ENCODE data around the gene PPP1R18. TPM values are rescaled to one million over a fixed set of nuclear protein-coding genes. Genes with fewer than 3 reads are reported as not detected.

Gene PPP1R18
- total and polyA plus RNA-seq, 9 of the 15 experiments (the other 6 are each of a cell fraction or from before 2014, with no cell fraction given): 12.0 to 99.2 (median 42.6) TPM

DNA sequence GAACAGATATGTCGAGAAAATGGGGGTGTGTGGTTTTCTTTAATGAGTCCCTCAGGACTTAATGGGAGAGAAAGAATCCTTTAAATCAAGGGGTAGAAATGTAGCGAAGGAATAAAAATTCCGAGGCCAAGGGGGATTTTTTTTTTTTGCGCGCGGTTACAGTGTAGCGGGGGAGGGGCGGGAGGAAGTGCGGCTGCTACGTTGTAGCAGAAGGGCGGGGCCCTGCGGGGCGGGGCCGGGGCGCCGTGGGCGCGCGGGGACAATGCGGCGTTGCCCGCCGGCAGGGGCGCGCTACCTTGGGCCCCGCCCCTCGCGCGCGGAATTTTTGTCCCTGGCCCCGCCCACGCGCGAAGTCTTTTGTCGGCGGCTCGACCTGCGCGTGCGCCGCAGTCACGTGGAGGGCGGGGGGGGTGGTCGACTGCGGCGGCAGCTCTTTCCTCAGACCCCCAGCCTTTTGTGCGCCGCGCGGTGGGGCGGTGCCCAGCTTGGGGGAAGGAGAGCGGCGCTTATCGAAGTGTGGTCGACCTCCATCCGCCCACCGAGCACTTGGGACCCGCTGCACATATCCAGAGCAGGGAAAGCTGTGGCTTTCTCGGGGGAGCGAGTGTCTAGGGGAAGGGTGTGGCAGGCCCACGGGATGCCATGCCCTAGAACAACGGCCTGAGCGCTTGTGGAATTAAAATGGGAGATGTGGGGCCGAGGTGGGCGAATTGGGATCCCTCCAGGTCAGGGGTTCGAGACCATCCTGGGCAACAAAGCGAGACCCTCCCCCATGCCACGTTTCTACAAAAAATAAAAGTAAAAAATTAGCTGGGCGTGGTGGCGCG is 35.0 kb upstream of the PPP1R18 start (continued):
- TF ChIP-seq BRF1 (IDR thresholded peaks at IDR 0.05; ENCODE audit: borderline replicate concordance, extremely low read depth, insufficient read length) (no peak), CTBP1 (IDR thresholded peaks at IDR 0.05; ENCODE audit: borderline replicate concordance) (peak; percentile 77), SIRT6 (IDR thresholded peaks at IDR 0.05; ENCODE audit: low read depth, low read length) (no peak), ATF3 (IDR thresholded peaks at IDR 0.05) (no peak), ATF3 (CRISPR knock-in tag; conservative IDR thresholded peaks at IDR 0.05) (no peak), ZNF408 (CRISPR knock-in tag; IDR thresholded peaks at IDR 0.05; ENCODE audit: low read depth) (no peak), HEY1 (CRISPR knock-in tag; IDR thresholded peaks at IDR 0.05; ENCODE audit: borderline replicate concordance) (no peak), ZKSCAN1 (IDR thresholded peaks at IDR 0.05; ENCODE audit: low read depth, low read length) (no peak), ZNF212 (CRISPR knock-in tag; IDR thresholded peaks at IDR 0.05) (peak; percentile 68; the same call in 1 of the 2 replicates), TRIM28 (IDR thresholded peaks at IDR 0.05) (no peak), KLF16 (IDR thresholded peaks at IDR 0.05) (no peak), STAT5B (CRISPR knock-in tag; IDR thresholded peaks at IDR 0.05) (no peak), KLF10 (CRISPR knock-in tag; IDR thresholded peaks at IDR 0.05) (0 out of 2 replicates have a peak, but pooled peaks have one; percentile 33), HNRNPL (IDR thresholded peaks at IDR 0.05; ENCODE audit: low read depth, low read length) (0 out of 2 replicates have a peak, but pooled peaks have one; percentile 68), ETS1 (conservative IDR thresholded peaks at IDR 0.05; ENCODE audit: control insufficient read depth, low read depth, low read length) (peak; percentile 82), HDGF (IDR thresholded peaks at IDR 0.05) (peak; percentile 80), XRCC4 (IDR thresholded peaks at IDR 0.05; ENCODE audit: extremely low read depth, insufficient read depth, insufficient read length) (no peak), KDM5B (IDR thresholded peaks at IDR 0.05; ENCODE audit: insufficient replicate concordance, low read depth, low read length) (no peak), GTF2E2 (tag; IDR thresholded peaks at IDR 0.05) (no peak)
- TF ChIP-seq, protein P1, sequence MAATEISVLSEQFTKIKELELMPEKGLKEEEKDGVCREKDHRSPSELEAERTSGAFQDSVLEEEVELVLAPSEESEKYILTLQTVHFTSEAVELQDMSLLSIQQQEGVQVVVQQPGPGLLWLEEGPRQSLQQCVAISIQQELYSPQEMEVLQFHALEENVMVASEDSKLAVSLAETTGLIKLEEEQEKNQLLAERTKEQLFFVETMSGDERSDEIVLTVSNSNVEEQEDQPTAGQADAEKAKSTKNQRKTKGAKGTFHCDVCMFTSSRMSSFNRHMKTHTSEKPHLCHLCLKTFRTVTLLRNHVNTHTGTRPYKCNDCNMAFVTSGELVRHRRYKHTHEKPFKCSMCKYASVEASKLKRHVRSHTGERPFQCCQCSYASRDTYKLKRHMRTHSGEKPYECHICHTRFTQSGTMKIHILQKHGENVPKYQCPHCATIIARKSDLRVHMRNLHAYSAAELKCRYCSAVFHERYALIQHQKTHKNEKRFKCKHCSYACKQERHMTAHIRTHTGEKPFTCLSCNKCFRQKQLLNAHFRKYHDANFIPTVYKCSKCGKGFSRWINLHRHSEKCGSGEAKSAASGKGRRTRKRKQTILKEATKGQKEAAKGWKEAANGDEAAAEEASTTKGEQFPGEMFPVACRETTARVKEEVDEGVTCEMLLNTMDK (IDR thresholded peaks at IDR 0.05; ENCODE audit: borderline replicate concordance, insufficient read depth, low read depth, low read length, poor library complexity, severe bottlenecking): peak; percentile 89
- TF ChIP-seq, protein P2, sequence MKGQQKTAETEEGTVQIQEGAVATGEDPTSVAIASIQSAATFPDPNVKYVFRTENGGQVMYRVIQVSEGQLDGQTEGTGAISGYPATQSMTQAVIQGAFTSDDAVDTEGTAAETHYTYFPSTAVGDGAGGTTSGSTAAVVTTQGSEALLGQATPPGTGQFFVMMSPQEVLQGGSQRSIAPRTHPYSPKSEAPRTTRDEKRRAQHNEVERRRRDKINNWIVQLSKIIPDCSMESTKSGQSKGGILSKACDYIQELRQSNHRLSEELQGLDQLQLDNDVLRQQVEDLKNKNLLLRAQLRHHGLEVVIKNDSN (CRISPR knock-in tag; IDR thresholded peaks at IDR 0.05): peak; percentile 99
- TF ChIP-seq, protein P3, sequence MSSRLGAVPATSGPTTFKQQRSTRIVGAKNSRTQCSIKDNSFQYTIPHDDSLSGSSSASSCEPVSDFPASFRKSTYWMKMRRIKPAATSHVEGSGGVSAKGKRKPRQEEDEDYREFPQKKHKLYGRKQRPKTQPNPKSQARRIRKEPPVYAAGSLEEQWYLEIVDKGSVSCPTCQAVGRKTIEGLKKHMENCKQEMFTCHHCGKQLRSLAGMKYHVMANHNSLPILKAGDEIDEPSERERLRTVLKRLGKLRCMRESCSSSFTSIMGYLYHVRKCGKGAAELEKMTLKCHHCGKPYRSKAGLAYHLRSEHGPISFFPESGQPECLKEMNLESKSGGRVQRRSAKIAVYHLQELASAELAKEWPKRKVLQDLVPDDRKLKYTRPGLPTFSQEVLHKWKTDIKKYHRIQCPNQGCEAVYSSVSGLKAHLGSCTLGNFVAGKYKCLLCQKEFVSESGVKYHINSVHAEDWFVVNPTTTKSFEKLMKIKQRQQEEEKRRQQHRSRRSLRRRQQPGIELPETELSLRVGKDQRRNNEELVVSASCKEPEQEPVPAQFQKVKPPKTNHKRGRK (tag; IDR thresholded peaks at IDR 0.05): no peak
